ENCODE measurements around the gene SIPA1L3. TPM values are rescaled to one million over a fixed set of nuclear protein-coding genes. Genes with fewer than 3 reads are reported as not detected.

The SIPA1L3 gene
- total and polyA plus RNA-seq, 9 of the 15 experiments (the other 6 are each of a cell fraction or from before 2014, with no cell fraction given): 0.01 to 6.1 (median 2.5) TPM

GRCh38 chr19:38255383-38256014, 348.5 kb downstream of the SIPA1L3 start (continued):
- peak; percentile 20; the same call in 1 of the 2 replicates for TF ChIP-seq ZBTB33 (CRISPR knock-in tag; IDR thresholded peaks at IDR 0.05)
- no peak for TF ChIP-seq PCBP1 (IDR thresholded peaks at IDR 0.05; ENCODE audit: low read depth, low read length, poor library complexity, severe bottlenecking)
- TF ChIP-seq, protein P1, sequence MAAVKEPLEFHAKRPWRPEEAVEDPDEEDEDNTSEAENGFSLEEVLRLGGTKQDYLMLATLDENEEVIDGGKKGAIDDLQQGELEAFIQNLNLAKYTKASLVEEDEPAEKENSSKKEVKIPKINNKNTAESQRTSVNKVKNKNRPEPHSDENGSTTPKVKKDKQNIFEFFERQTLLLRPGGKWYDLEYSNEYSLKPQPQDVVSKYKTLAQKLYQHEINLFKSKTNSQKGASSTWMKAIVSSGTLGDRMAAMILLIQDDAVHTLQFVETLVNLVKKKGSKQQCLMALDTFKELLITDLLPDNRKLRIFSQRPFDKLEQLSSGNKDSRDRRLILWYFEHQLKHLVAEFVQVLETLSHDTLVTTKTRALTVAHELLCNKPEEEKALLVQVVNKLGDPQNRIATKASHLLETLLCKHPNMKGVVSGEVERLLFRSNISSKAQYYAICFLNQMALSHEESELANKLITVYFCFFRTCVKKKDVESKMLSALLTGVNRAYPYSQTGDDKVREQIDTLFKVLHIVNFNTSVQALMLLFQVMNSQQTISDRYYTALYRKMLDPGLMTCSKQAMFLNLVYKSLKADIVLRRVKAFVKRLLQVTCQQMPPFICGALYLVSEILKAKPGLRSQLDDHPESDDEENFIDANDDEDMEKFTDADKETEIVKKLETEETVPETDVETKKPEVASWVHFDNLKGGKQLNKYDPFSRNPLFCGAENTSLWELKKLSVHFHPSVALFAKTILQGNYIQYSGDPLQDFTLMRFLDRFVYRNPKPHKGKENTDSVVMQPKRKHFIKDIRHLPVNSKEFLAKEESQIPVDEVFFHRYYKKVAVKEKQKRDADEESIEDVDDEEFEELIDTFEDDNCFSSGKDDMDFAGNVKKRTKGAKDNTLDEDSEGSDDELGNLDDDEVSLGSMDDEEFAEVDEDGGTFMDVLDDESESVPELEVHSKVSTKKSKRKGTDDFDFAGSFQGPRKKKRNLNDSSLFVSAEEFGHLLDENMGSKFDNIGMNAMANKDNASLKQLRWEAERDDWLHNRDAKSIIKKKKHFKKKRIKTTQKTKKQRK (IDR thresholded peaks at IDR 0.05; ENCODE audit: borderline replicate concordance, low read depth, low read length): no peak
- TF ChIP-seq ZNF561 (CRISPR knock-in tag; conservative IDR thresholded peaks at IDR 0.05): no peak
- no peak for TF ChIP-seq NEUROD1 (IDR thresholded peaks at IDR 0.05; ENCODE audit: borderline replicate concordance, low read depth, low read length, partially characterized antibody)
- no peak for TF ChIP-seq RBFOX2 (IDR thresholded peaks at IDR 0.05; ENCODE audit: low read depth, low read length)
- no peak for TF ChIP-seq LCOR (CRISPR knock-in tag; IDR thresholded peaks at IDR 0.05)
- no peak for TF ChIP-seq ZBTB8A (IDR thresholded peaks at IDR 0.05; ENCODE audit: partially characterized antibody)
- no peak for TF ChIP-seq HMGXB4 (CRISPR knock-in tag; IDR thresholded peaks at IDR 0.05)
- no peak for TF ChIP-seq RBM25 (IDR thresholded peaks at IDR 0.05; ENCODE audit: low read depth, low read length, severe bottlenecking)
- no peak for TF ChIP-seq TCF7L2 (IDR thresholded peaks at IDR 0.05; ENCODE audit: low read depth, low read length)
- TF ChIP-seq ZNF395 (CRISPR knock-in tag; IDR thresholded peaks at IDR 0.05): no peak; the same call in 1 of the 2 replicates
- TF ChIP-seq PML (IDR thresholded peaks at IDR 0.05; ENCODE audit: low read length): no peak
- peak; percentile 67 for TF ChIP-seq SMARCE1 (IDR thresholded peaks at IDR 0.05)
- no peak for TF ChIP-seq ARNT (IDR thresholded peaks at IDR 0.05)
- TF ChIP-seq KLF10 (CRISPR knock-in tag; IDR thresholded peaks at IDR 0.05): no peak
- no peak for TF ChIP-seq ZFX (CRISPR knock-in tag; IDR thresholded peaks at IDR 0.05)
- TF ChIP-seq MEF2D (tag; conservative IDR thresholded peaks at IDR 0.05; ENCODE audit: low read depth): no peak
- TF ChIP-seq PURB (CRISPR knock-in tag; IDR thresholded peaks at IDR 0.05; ENCODE audit: low read depth): no peak
- TF ChIP-seq FIP1L1 (IDR thresholded peaks at IDR 0.05; ENCODE audit: low read depth, low read length, poor library complexity, severe bottlenecking): no peak

All from K562 (cell line).